HL-60 (cell line): ENCODE measurements around the gene SSNA1.
A peak's percentile ranks its signal among the peaks of the same experiment; 100 is the strongest.

ENCODE experiments used
- DNase-seq, 2 experiments: peaks; one replicate each; pipeline ENCODE4 v3.0.0-alpha.2; 2010 to 2020; ENCODE audit warnings: low read depth in 1 of 2, low spot score in 1 of 2
- H3K27ac ChIP-seq: fragments of 250-450 bp; sonication (Bioruptor Pico); replicated peaks from 2 replicates; pipeline ENCODE4 v1.5.1; 2020; ENCODE audit warnings: mild to moderate bottlenecking, moderate library complexity
- H3K27me3 ChIP-seq: fragments of 250-450 bp; sonication (Bioruptor Pico); 2 replicates; pipeline ENCODE4 v1.5.1; 2021; ENCODE audit warnings: mild to moderate bottlenecking, moderate library complexity; ENCODE audit not compliant: insufficient read depth, poor library complexity, severe bottlenecking
- H3K4me3 ChIP-seq: replicated peaks from 2 replicates; pipeline ENCODE4 v1.5.1; 2011; ENCODE audit warnings: mild to moderate bottlenecking, control low read depth, low read length; ENCODE audit not compliant: insufficient read depth
- CTCF ChIP-seq: IDR thresholded peaks from one replicate; pipeline ENCODE4 v1.5.1; 2011; ENCODE audit warnings: low read length, control low read depth, inconsistent platforms; ENCODE audit not compliant: insufficient read depth
- GABPA ChIP-seq: IDR thresholded peaks from 2 replicates; pipeline ENCODE4 v1.6.1; 2012; ENCODE audit warnings: low read depth
- POLR2AphosphoS5 ChIP-seq: IDR thresholded peaks from 2 replicates; pipeline ENCODE4 v1.6.1; 2012; ENCODE audit warnings: low read depth
- REST ChIP-seq: IDR thresholded peaks from 2 replicates; pipeline ENCODE4 v1.6.1; 2012; ENCODE audit warnings: low read depth; ENCODE audit not compliant: insufficient replicate concordance
- SPI1 ChIP-seq: IDR thresholded peaks from 2 replicates; pipeline ENCODE4 v1.6.1; 2012; ENCODE audit warnings: low read depth, mild to moderate bottlenecking, borderline replicate concordance

SSNA1 gene

GRCh38 chr9:137187386-137187785 is 1.1 kb upstream of the SSNA1 start:
- Histone ChIP-seq H3K4me3 (peak overlapping the region; percentile 99), H3K27me3 (no peaks in the 10 kb centered on the region), H3K27ac (no peak overlapping the region; the same call in 1 of the 2 replicates)
- DNase-seq: no peak
- TF ChIP-seq CTCF (no peak), GABPA (no peak), REST (no peak), SPI1 (no peak), POLR2AphosphoS5 (no peak)

- no peak for TF ChIP-seq REST
- no peaks in the 10 kb centered on the region for H3K27me3 ChIP-seq
- peak overlapping the region; percentile 73 for H3K27ac ChIP-seq
- no peak for DNase-seq
- H3K4me3 ChIP-seq: peak overlapping the region; percentile 99
Measured at GRCh38 chr9:137188086-137188489, 388 bp upstream of the SSNA1 start.

- H3K27ac ChIP-seq: peak overlapping the region; percentile 73
- DNase-seq: no peak
- H3K4me3 ChIP-seq: peak overlapping the region; percentile 99
- H3K27me3 ChIP-seq: no peaks in the 10 kb centered on the region
- TF ChIP-seq CTCF: no peak
- no peak for TF ChIP-seq POLR2AphosphoS5
- TF ChIP-seq REST: no peak
- TF ChIP-seq SPI1: no peak; the same call in 1 of the 2 replicates
- TF ChIP-seq GABPA: no peak
Measured at GRCh38 chr9:137189297-137190295, 1.1 kb downstream of the SSNA1 start.
